Measurements from ENCODE around the gene ZHX3. TPM values are rescaled to one million over a fixed set of nuclear protein-coding genes. Genes with fewer than 3 reads are reported as not detected.

The ZHX3 gene
- total and polyA plus RNA-seq, 10 of the 15 experiments (the other 5 are each of a cell fraction or from before 2014, with no cell fraction given) = 1.3 to 14.0 (median 5.0) TPM

DNA sequence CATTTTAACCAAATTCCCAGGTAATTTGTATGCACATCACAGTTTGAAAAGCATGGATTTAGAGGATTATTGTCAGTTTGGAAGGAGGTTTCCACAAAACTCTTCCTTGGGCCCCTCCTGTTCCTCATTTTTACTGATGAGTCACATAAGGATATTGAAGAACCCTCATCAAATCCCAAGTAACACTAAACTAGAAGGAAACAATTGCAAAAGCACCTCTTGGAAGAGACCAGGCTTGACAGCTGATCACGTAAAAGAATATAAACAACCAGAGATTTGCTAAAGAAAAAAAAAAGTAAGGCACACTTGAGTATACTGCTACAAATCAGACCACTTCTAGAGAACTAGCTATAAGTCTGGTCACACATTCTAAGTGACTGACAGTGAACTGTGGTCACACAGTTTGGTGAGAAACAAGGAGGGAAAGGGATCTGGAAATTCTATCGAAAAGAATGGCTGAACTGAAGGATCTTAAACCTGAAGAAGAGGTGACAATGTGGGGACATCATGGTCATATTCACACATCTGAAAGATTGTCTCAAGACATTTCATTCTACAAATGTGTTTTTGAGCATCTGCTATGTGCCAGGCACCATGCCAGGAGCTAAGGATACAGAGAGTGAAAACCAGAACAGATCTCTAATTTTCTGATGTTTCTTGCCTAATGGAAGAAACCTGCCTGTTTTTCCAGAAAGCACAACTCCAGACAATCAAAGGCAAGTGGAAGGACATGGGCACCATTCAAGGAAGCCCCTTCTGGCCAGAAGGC is 24.1 kb downstream of the ZHX3 start:
- no peaks in the 10 kb centered on the region for H3K9me3 ChIP-seq (replicated peaks; ENCODE audit: control insufficient read depth, insufficient read depth, low read length)
- in situ Hi-C loops (cut with MboI) (no loop called here), intact Hi-C loops (cut with micrococcal nuclease; ENCODE audit: unreplicated experiment) (no loop called here)
- FAIRE-seq (no peak), ATAC-seq (no peak), DNase-seq (ENCODE audit: low read depth, low spot score) (no peak)
- no peak overlapping the region for H3K9ac ChIP-seq (ENCODE audit: control insufficient read depth, insufficient read depth, low read length)
- ChIA-PET RAD21 (ENCODE audit: unreplicated experiment) (no interaction called here), SMC1A (ENCODE audit: uncharacterized antibody, unreplicated experiment) (interaction anchor here (0.9 to 1.9 kb wide), 5 partner anchors 10 to 47 kb away, joined by 3 to 9 read pairs (median 7); partner anchors contain the start of gene LPIN3), POLR2A (no interaction called here), CTCF (interaction anchor here (0.6 to 1.2 kb wide), 2 partner anchors 18 to 121 kb away, joined by 3 to 4 read pairs; no protein-coding TSS in a partner anchor)
- 94% methylated on average over 2 of the region's 2 CpGs for WGBS (ENCODE audit: insufficient coverage, insufficient replicate concordance, low lambda C conversion rate, missing lambda C conversion rate)
- BruUV-seq (replicated peaks) = no TSS peak
- TF ChIP-seq, protein P1, sequence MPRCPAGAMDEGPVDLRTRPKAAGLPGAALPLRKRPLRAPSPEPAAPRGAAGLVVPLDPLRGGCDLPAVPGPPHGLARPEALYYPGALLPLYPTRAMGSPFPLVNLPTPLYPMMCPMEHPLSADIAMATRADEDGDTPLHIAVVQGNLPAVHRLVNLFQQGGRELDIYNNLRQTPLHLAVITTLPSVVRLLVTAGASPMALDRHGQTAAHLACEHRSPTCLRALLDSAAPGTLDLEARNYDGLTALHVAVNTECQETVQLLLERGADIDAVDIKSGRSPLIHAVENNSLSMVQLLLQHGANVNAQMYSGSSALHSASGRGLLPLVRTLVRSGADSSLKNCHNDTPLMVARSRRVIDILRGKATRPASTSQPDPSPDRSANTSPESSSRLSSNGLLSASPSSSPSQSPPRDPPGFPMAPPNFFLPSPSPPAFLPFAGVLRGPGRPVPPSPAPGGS (IDR thresholded peaks at IDR 0.05; ENCODE audit: borderline replicate concordance, insufficient read depth, low read depth, low read length, poor library complexity, severe bottlenecking) = no peak
- TF ChIP-seq, protein P2, sequence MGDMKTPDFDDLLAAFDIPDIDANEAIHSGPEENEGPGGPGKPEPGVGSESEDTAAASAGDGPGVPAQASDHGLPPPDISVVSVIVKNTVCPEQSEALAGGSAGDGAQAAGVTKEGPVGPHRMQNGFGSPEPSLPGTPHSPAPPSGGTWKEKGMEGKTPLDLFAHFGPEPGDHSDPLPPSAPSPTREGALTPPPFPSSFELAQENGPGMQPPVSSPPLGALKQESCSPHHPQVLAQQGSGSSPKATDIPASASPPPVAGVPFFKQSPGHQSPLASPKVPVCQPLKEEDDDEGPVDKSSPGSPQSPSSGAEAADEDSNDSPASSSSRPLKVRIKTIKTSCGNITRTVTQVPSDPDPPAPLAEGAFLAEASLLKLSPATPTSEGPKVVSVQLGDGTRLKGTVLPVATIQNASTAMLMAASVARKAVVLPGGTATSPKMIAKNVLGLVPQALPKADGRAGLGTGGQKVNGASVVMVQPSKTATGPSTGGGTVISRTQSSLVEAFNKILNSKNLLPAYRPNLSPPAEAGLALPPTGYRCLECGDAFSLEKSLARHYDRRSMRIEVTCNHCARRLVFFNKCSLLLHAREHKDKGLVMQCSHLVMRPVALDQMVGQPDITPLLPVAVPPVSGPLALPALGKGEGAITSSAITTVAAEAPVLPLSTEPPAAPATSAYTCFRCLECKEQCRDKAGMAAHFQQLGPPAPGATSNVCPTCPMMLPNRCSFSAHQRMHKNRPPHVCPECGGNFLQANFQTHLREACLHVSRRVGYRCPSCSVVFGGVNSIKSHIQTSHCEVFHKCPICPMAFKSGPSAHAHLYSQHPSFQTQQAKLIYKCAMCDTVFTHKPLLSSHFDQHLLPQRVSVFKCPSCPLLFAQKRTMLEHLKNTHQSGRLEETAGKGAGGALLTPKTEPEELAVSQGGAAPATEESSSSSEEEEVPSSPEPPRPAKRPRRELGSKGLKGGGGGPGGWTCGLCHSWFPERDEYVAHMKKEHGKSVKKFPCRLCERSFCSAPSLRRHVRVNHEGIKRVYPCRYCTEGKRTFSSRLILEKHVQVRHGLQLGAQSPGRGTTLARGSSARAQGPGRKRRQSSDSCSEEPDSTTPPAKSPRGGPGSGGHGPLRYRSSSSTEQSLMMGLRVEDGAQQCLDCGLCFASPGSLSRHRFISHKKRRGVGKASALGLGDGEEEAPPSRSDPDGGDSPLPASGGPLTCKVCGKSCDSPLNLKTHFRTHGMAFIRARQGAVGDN (IDR thresholded peaks at IDR 0.05) = no peak
- TF ChIP-seq JUND (IDR thresholded peaks at IDR 0.05; ENCODE audit: low read depth, low read length) = no peak
- no peak for TF ChIP-seq LARP7 (IDR thresholded peaks at IDR 0.05)
- no peak for TF ChIP-seq MEF2A (IDR thresholded peaks at IDR 0.05; ENCODE audit: insufficient read depth, low read depth, low read length)
- no peak for TF ChIP-seq ZNF217 (IDR thresholded peaks at IDR 0.05)
- no peak for TF ChIP-seq CHD4 (IDR thresholded peaks at IDR 0.05)
- no peak for TF ChIP-seq GABPA (IDR thresholded peaks at IDR 0.05; ENCODE audit: low read depth)
- TF ChIP-seq, protein P3, sequence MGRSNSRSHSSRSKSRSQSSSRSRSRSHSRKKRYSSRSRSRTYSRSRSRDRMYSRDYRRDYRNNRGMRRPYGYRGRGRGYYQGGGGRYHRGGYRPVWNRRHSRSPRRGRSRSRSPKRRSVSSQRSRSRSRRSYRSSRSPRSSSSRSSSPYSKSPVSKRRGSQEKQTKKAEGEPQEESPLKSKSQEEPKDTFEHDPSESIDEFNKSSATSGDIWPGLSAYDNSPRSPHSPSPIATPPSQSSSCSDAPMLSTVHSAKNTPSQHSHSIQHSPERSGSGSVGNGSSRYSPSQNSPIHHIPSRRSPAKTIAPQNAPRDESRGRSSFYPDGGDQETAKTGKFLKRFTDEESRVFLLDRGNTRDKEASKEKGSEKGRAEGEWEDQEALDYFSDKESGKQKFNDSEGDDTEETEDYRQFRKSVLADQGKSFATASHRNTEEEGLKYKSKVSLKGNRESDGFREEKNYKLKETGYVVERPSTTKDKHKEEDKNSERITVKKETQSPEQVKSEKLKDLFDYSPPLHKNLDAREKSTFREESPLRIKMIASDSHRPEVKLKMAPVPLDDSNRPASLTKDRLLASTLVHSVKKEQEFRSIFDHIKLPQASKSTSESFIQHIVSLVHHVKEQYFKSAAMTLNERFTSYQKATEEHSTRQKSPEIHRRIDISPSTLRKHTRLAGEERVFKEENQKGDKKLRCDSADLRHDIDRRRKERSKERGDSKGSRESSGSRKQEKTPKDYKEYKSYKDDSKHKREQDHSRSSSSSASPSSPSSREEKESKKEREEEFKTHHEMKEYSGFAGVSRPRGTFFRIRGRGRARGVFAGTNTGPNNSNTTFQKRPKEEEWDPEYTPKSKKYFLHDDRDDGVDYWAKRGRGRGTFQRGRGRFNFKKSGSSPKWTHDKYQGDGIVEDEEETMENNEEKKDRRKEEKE (IDR thresholded peaks at IDR 0.05) = no peak
- TF ChIP-seq PAX8 (IDR thresholded peaks at IDR 0.05) = no peak
- no peak for TF ChIP-seq RCOR1 (conservative IDR thresholded peaks at IDR 0.05; ENCODE audit: low read depth, low read length)
- TF ChIP-seq NFXL1 (IDR thresholded peaks at IDR 0.05; ENCODE audit: borderline replicate concordance) = no peak
- no peak for TF ChIP-seq CREM (IDR thresholded peaks at IDR 0.05; ENCODE audit: low read depth)
- no peak for TF ChIP-seq YBX1 (IDR thresholded peaks at IDR 0.05)
- no peak for TF ChIP-seq IKZF2 (IDR thresholded peaks at IDR 0.05)
- no peaks in the 10 kb centered on the region for H3K4me1 ChIP-seq (ENCODE audit: control insufficient read depth, insufficient read depth, low read length)
- H3K4me2 ChIP-seq (ENCODE audit: control insufficient read depth, insufficient read depth) = no peak overlapping the region
- H3K27me3 ChIP-seq (replicated peaks in 1 of 2; ENCODE audit: control insufficient read depth in 2 of 2, insufficient read depth in 2 of 2, low read length in 1 of 2) = no peaks in the 10 kb centered on the region
- no peak overlapping the region for H3K4me3 ChIP-seq
- no peaks in the 10 kb centered on the region for H3K79me2 ChIP-seq (ENCODE audit: control insufficient read depth, insufficient read depth, low read length)
- no peak overlapping the region for H3K27ac ChIP-seq (ENCODE audit: control insufficient read depth, insufficient read depth)
- no peaks in the 10 kb centered on the region for H3K36me3 ChIP-seq (ENCODE audit: control insufficient read depth in 2 of 2, insufficient read depth in 2 of 2, low read length in 1 of 2)
- H2AFZ ChIP-seq (ENCODE audit: control insufficient read depth, low read depth, low read length) = no peak overlapping the region
- no peaks in the 10 kb centered on the region for H4K20me1 ChIP-seq (ENCODE audit: control insufficient read depth, insufficient read depth)
